CD14-positive monocyte (primary cell): ENCODE results near the gene PAM. TPM values are rescaled to one million over a fixed set of nuclear protein-coding genes. Genes with fewer than 3 reads are reported as not detected.

ENCODE experiments used
- DNase-seq, 3 donors: peaks; one replicate each; pipeline ENCODE4 v3.0.0-alpha.2; 2011 to 2022
- H2AFZ ChIP-seq: 2 replicates; pipeline ENCODE4 v1.6.0; 2012; ENCODE audit warnings: mild to moderate bottlenecking, low read depth, low read length, inconsistent platforms; ENCODE audit not compliant: insufficient read depth, poor library complexity, severe bottlenecking
- H3K27ac ChIP-seq, 2 donors: 1 replicate in 1 of 2; 2 replicates in 1 of 2; pipeline ENCODE4 v1.5.1; 2012 to 2013; ENCODE audit warnings: low read length in 2 of 2, control low read depth in 1 of 2, inconsistent platforms in 1 of 2, low read depth in 1 of 2, mild to moderate bottlenecking in 1 of 2
- H3K27me3 ChIP-seq, 2 donors: one replicate each; pipeline versions ENCODE4 v1.6.0 to v1.6.1; 2011 to 2013; ENCODE audit warnings: low read length in 2 of 2; ENCODE audit not compliant: control insufficient read depth in 2 of 2, insufficient read depth in 2 of 2
- H3K36me3 ChIP-seq, 2 donors: replicated peaks in 1 of 2; 1 replicate in 1 of 2; 2 replicates in 1 of 2; pipeline versions ENCODE4 v1.5.1 to v1.6.1; 2012 to 2013; ENCODE audit warnings: low read length in 2 of 2, control low read depth in 1 of 2, inconsistent platforms in 1 of 2, mild to moderate bottlenecking in 1 of 2; ENCODE audit not compliant: insufficient read depth in 2 of 2, control insufficient read depth in 1 of 2
- H3K4me1 ChIP-seq, 2 donors: 1 replicate in 1 of 2; 2 replicates in 1 of 2; pipeline versions ENCODE4 v1.5.1 to v1.6.1; 2012 to 2013; ENCODE audit warnings: low read length in 2 of 2, control low read depth in 1 of 2, inconsistent platforms in 1 of 2, mild to moderate bottlenecking in 1 of 2, moderate library complexity in 1 of 2; ENCODE audit not compliant: insufficient read depth in 2 of 2, control insufficient read depth in 1 of 2
- H3K4me2 ChIP-seq: replicated peaks from 2 replicates; pipeline ENCODE3; 2012; ENCODE audit warnings: low read length, moderate library complexity, mild to moderate bottlenecking; ENCODE audit not compliant: poor library complexity, severe bottlenecking; ENCODE audit errors: extremely low read depth
- H3K4me3 ChIP-seq, 3 experiments: fragments of 200-600 bp in 1 of 3; sonication (generic) in 1 of 3; replicated peaks in 1 of 3; 1 replicate in 2 of 3; 2 replicates in 1 of 3; pipeline ENCODE4 v1.5.1; 2011 to 2013; ENCODE audit warnings: low read length in 3 of 3, mild to moderate bottlenecking in 3 of 3, control low read depth in 2 of 3, low read depth in 2 of 3, inconsistent platforms in 1 of 3, moderate library complexity in 1 of 3
- H3K79me2 ChIP-seq: 2 replicates; pipeline ENCODE4 v1.6.0; 2012; ENCODE audit warnings: mild to moderate bottlenecking, control low read depth, inconsistent platforms, low read length, moderate library complexity; ENCODE audit not compliant: insufficient read depth
- H3K9ac ChIP-seq: 2 replicates; pipeline ENCODE4 v1.6.0; 2017; ENCODE audit warnings: low read length, mild to moderate bottlenecking; ENCODE audit not compliant: insufficient read depth, poor library complexity, severe bottlenecking
- H3K9me3 ChIP-seq, 2 donors: replicated peaks in 1 of 2; 1 replicate in 1 of 2; 2 replicates in 1 of 2; pipeline versions ENCODE4 v1.5.1 to v1.6.1; 2012 to 2013; ENCODE audit warnings: low read length in 2 of 2, control low read depth in 1 of 2; ENCODE audit not compliant: control insufficient read depth in 1 of 2, insufficient read depth in 1 of 2
- H4K20me1 ChIP-seq: 2 replicates; pipeline ENCODE4 v1.6.0; 2012; ENCODE audit warnings: mild to moderate bottlenecking, low read length, control low read depth, moderate library complexity; ENCODE audit not compliant: insufficient read depth
- H3K27ac Mint-ChIP-seq, 7 donors: one replicate each; pipeline ENCODE4 v1.8.0; 2020; ENCODE audit warnings: mild to moderate bottlenecking in 7 of 7, mixed read lengths in 7 of 7, moderate library complexity in 6 of 7, inconsistent platforms in 2 of 7
- H3K27me3 Mint-ChIP-seq, 3 donors: one replicate each; pipeline ENCODE4 v1.8.0; 2021 to 2022; ENCODE audit warnings: low read depth in 3 of 3, mild to moderate bottlenecking in 3 of 3, mixed read lengths in 3 of 3, moderate library complexity in 3 of 3, inconsistent platforms in 1 of 3
- H3K36me3 Mint-ChIP-seq, 2 donors: one replicate each; pipeline ENCODE4 v1.8.0; 2020; ENCODE audit warnings: mixed read lengths in 2 of 2, inconsistent platforms in 1 of 2, mild to moderate bottlenecking in 1 of 2
- H3K4me1 Mint-ChIP-seq: one replicate; pipeline ENCODE4 v1.8.0; 2020; ENCODE audit warnings: mild to moderate bottlenecking, mixed read lengths
- H3K4me3 Mint-ChIP-seq, 2 donors: one replicate each; pipeline ENCODE4 v1.8.0; 2020; ENCODE audit warnings: mild to moderate bottlenecking in 2 of 2, mixed read lengths in 2 of 2, moderate library complexity in 1 of 2
- H3K9me3 Mint-ChIP-seq, 7 donors: one replicate each; pipeline ENCODE4 v1.8.0; 2020 to 2022; ENCODE audit warnings: mixed read lengths in 7 of 7, mild to moderate bottlenecking in 6 of 7, moderate library complexity in 6 of 7, inconsistent platforms in 2 of 7
- WGBS: methylation state at CpG from one replicate; pipeline ENCODE4 v1.1.5; 2013; ENCODE audit warnings: missing lambda C conversion rate; ENCODE audit not compliant: insufficient coverage; 5-methylcytosine and 5-hydroxymethylcytosine counted together
- intact Hi-C, 2 donors: fragments of 100-400 bp; cut with micrococcal nuclease; formaldehyde crosslinking; loops; one replicate each; pipeline versions ENCODE4 v1.15.0 to v1.15.1; 2023
- polyA plus RNA-seq, 3 donors: library from polyadenylated mRNA; depleted of rRNA in 1 of 3; unstranded in 2 of 3; stranded (reverse) in 1 of 3; fragments of 300-500 nt in 2 of 3; fragments of >200 nt in 1 of 3; fragmentation: Illumina TruSeq in 2 of 3; gene quantifications; 1 replicate in 2 of 3; 2 replicates in 1 of 3; pipeline ENCODE4 v1.2.3, GENCODE V29; 2012 to 2021
- TF ChIP-seq, protein P1 (sequence below): fragments of 200-600 bp; IDR thresholded peaks from one replicate; pipeline ENCODE4 v1.8.0; 2022; ENCODE audit warnings: antibody characterized with exemption, mild to moderate bottlenecking

PAM gene
- polyA plus RNA-seq, 3 donors = 11.8 to 27.4 (median 12.8) TPM

DNA sequence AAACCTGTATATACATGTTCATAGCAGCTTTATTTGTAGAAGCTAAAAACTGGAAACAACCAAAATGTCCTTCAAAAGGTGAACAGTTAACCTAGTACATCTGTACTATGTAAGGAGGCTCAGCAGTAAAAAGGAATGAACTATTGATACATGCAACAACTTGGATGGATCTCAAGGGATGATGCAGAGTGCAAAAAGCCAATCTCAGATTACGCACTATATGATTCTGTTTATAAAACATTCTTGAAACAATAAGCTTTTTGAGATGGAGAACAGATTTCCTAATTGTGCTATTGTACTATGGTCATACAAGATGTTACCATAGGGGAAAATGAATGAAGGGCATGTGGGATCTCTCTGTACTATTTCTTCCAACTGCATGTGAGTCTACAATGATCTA, 88.9 kb downstream of the PAM start:
- Mint-ChIP-seq H3K9me3 (peaks cover 3 to 9% (median 6%) of the 10 kb centered on the region in 7 donors), H3K27me3 (peaks cover 0 to 2% (median 0%) of the 10 kb centered on the region in 3 donors), H3K27ac (no peak overlapping the region), H3K4me3 (no peak overlapping the region), H3K4me1 (peaks cover 8% of the 10 kb centered on the region), H3K36me3 (peaks cover 3 to 4% of the 10 kb centered on the region in 2 donors)
- no peak overlapping the region for H2AFZ ChIP-seq
- no peak overlapping the region for H3K4me3 ChIP-seq
- H3K4me2 ChIP-seq = no peak overlapping the region
- H3K9me3 ChIP-seq = peaks cover 3% of the 10 kb centered on the region in 2 donors
- no peaks in the 10 kb centered on the region for H3K79me2 ChIP-seq
- H3K36me3 ChIP-seq = no peaks in the 10 kb centered on the region
- no peak overlapping the region for H3K9ac ChIP-seq
- DNase-seq = no peak
- no CpG with 5 or more reads among the region's 1 CpG for WGBS
- peaks cover 0 to 3% of the 10 kb centered on the region in 2 donors for H3K4me1 ChIP-seq
- intact Hi-C loops = no loop called here
- H4K20me1 ChIP-seq = no peaks in the 10 kb centered on the region
- H3K27me3 ChIP-seq = no peaks in the 10 kb centered on the region
- TF ChIP-seq, protein P1, sequence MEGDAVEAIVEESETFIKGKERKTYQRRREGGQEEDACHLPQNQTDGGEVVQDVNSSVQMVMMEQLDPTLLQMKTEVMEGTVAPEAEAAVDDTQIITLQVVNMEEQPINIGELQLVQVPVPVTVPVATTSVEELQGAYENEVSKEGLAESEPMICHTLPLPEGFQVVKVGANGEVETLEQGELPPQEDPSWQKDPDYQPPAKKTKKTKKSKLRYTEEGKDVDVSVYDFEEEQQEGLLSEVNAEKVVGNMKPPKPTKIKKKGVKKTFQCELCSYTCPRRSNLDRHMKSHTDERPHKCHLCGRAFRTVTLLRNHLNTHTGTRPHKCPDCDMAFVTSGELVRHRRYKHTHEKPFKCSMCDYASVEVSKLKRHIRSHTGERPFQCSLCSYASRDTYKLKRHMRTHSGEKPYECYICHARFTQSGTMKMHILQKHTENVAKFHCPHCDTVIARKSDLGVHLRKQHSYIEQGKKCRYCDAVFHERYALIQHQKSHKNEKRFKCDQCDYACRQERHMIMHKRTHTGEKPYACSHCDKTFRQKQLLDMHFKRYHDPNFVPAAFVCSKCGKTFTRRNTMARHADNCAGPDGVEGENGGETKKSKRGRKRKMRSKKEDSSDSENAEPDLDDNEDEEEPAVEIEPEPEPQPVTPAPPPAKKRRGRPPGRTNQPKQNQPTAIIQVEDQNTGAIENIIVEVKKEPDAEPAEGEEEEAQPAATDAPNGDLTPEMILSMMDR = no peak
- H3K27ac ChIP-seq = no peak overlapping the region

DNA sequence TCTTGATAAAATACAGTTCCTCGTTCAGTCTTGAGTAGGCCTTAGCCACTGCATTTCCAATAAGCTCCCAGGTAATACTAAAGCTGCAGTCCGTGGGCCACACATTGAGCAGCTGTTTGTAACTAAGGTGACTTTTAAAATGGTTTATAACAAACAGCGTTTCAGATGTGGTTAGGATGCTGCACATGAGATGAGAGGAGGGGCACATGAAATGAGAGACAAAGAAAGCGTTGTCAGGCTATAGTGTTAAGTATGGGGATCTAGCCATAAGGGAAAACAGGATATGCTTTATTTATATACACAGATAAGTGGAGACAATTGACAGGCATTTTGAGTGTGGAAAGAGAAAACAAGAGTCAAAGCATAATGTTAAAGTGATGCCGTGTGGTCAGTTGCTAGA, 89.9 kb downstream of the PAM start:
- no peaks in the 10 kb centered on the region for H3K36me3 ChIP-seq
- H4K20me1 ChIP-seq = no peaks in the 10 kb centered on the region
- no peak for DNase-seq
- H3K4me2 ChIP-seq = no peak overlapping the region
- TF ChIP-seq, protein P1 = no peak
- WGBS = 80% methylated on average over 2 of the region's 5 CpGs
- H2AFZ ChIP-seq = no peak overlapping the region
- Mint-ChIP-seq H3K4me1 (peaks cover 8% of the 10 kb centered on the region), H3K9me3 (peaks cover 5 to 9% (median 6%) of the 10 kb centered on the region in 7 donors), H3K36me3 (peaks cover 3 to 4% of the 10 kb centered on the region in 2 donors), H3K4me3 (no peak overlapping the region), H3K27me3 (peaks cover 0 to 2% (median 0%) of the 10 kb centered on the region in 3 donors), H3K27ac (no peak overlapping the region)
- H3K27ac ChIP-seq = no peak overlapping the region
- intact Hi-C loops = no loop called here
- no peaks in the 10 kb centered on the region for H3K79me2 ChIP-seq
- H3K27me3 ChIP-seq = no peaks in the 10 kb centered on the region
- peaks cover 0 to 3% of the 10 kb centered on the region in 2 donors for H3K4me1 ChIP-seq
- no peak overlapping the region for H3K9ac ChIP-seq
- H3K4me3 ChIP-seq = no peak overlapping the region
- H3K9me3 ChIP-seq = peaks cover 3% of the 10 kb centered on the region in 2 donors
